HEK293 (cell line): ENCODE data around the gene NDUFS7.

Experiments
- CTCF ChIA-PET: fragments of 350-600 bp; formaldehyde crosslinking; extraction: SDS; loops from one replicate; lab custom pipeline; 2021; ENCODE audit warnings: antibody characterized with exemption; lab: Yijun Ruan, JAX
- POLR2A ChIA-PET: fragments of 300-600 bp; formaldehyde crosslinking; extraction: SDS; loops from one replicate; lab custom pipeline; 2020; ENCODE audit warnings: antibody characterized with exemption, inconsistent platforms; lab: Yijun Ruan, JAX
- H3K27ac ChIP-seq: fragments of 200-500 bp; sonication (Bioruptor generic); 2 replicates; pipeline ENCODE4 v1.5.1; 2014; ENCODE audit warnings: low read depth, low read length, control low read depth, inconsistent platforms; ENCODE audit errors: extremely low read depth
- H3K36me3 ChIP-seq, 2 experiments: fragments of 200-500 bp in 1 of 2; sonication (Bioruptor generic) in 1 of 2; 1 replicate in 1 of 2; 2 replicates in 1 of 2; pipeline ENCODE4 v1.5.1; 2014 to 2017; ENCODE audit warnings: inconsistent platforms in 2 of 2, low read length in 2 of 2; ENCODE audit not compliant: control insufficient read depth in 2 of 2, insufficient read depth in 1 of 2
- H3K4me1 ChIP-seq: fragments of 200-500 bp; sonication (Bioruptor generic); 2 replicates; pipeline ENCODE4 v1.5.1; 2014; ENCODE audit warnings: mild to moderate bottlenecking, low read length, inconsistent platforms; ENCODE audit not compliant: control insufficient read depth, insufficient read depth
- H3K4me3 ChIP-seq: 2 replicates; pipeline ENCODE4 v1.5.1; 2011; ENCODE audit warnings: low read depth, mild to moderate bottlenecking, control low read depth, low read length, moderate library complexity
- H3K9me3 ChIP-seq: fragments of 200-500 bp; sonication (Bioruptor generic); 2 replicates; pipeline ENCODE4 v1.5.1; 2014; ENCODE audit warnings: low read depth, low read length, inconsistent platforms; ENCODE audit not compliant: control insufficient read depth, insufficient read depth
- GLIS1 ChIP-seq: fragments of 450-650 bp; formaldehyde crosslinking; IDR thresholded peaks from 2 replicates; pipeline ENCODE4 v1.5.1; 2016; ENCODE audit warnings: missing biosample characterization, missing genetic modification characterization
- KLF1 ChIP-seq: fragments of 450-650 bp; formaldehyde crosslinking; IDR thresholded peaks from 2 replicates; pipeline ENCODE4 v1.5.1; 2016; ENCODE audit warnings: missing biosample characterization, missing genetic modification characterization
- KLF7 ChIP-seq: fragments of 450-650 bp; formaldehyde crosslinking; IDR thresholded peaks from 2 replicates; pipeline ENCODE4 v1.5.1; 2016; ENCODE audit warnings: missing biosample characterization, missing genetic modification characterization, borderline replicate concordance
- SALL2 ChIP-seq: fragments of 450-650 bp; formaldehyde crosslinking; IDR thresholded peaks from 2 replicates; pipeline ENCODE4 v1.5.0; 2017; ENCODE audit warnings: missing biosample characterization, mild to moderate bottlenecking, missing genetic modification characterization, borderline replicate concordance
- SP2 ChIP-seq: fragments of 450-650 bp; formaldehyde crosslinking; IDR thresholded peaks from 2 replicates; pipeline ENCODE4 v1.5.1; 2016; ENCODE audit warnings: missing biosample characterization, missing genetic modification characterization
- ZNF112 ChIP-seq: fragments of 450-650 bp; formaldehyde crosslinking; IDR thresholded peaks from 2 replicates; pipeline ENCODE4 v1.5.0; 2017; ENCODE audit warnings: missing biosample characterization, missing genetic modification characterization
- ZNF202 ChIP-seq: fragments of 450-650 bp; formaldehyde crosslinking; IDR thresholded peaks from 2 replicates; pipeline ENCODE4 v1.5.1; 2016; ENCODE audit warnings: missing biosample characterization, missing genetic modification characterization, borderline replicate concordance
- ZNF223 ChIP-seq: fragments of 450-650 bp; formaldehyde crosslinking; IDR thresholded peaks from 2 replicates; pipeline ENCODE4 v1.5.1; 2016; ENCODE audit warnings: missing biosample characterization, missing genetic modification characterization
- ZNF311 ChIP-seq: fragments of 450-650 bp; formaldehyde crosslinking; IDR thresholded peaks from 2 replicates; pipeline ENCODE4 v1.5.1; 2017; ENCODE audit warnings: missing biosample characterization, missing genetic modification characterization, borderline replicate concordance
- ZNF354C ChIP-seq: fragments of 450-650 bp; formaldehyde crosslinking; IDR thresholded peaks from 2 replicates; pipeline ENCODE4 v1.5.1; 2016; ENCODE audit warnings: missing biosample characterization, missing genetic modification characterization, low read depth, borderline replicate concordance
- ZNF416 ChIP-seq: fragments of 450-650 bp; formaldehyde crosslinking; IDR thresholded peaks from 2 replicates; pipeline ENCODE4 v1.5.1; 2016; ENCODE audit warnings: missing biosample characterization, missing genetic modification characterization
- ZNF510 ChIP-seq: fragments of 450-650 bp; formaldehyde crosslinking; IDR thresholded peaks from 2 replicates; pipeline ENCODE4 v1.5.1; 2018; ENCODE audit warnings: mild to moderate bottlenecking, missing genetic modification characterization, missing biosample characterization; ENCODE audit not compliant: insufficient replicate concordance
- ZNF544 ChIP-seq: fragments of 450-650 bp; formaldehyde crosslinking; IDR thresholded peaks from 2 replicates; pipeline ENCODE4 v1.5.0; 2017; ENCODE audit warnings: missing biosample characterization, missing genetic modification characterization
- ZNF560 ChIP-seq: fragments of 450-650 bp; formaldehyde crosslinking; IDR thresholded peaks from 2 replicates; pipeline ENCODE4 v1.5.1; 2017; ENCODE audit warnings: missing biosample characterization, missing genetic modification characterization, borderline replicate concordance
- ZNF585B ChIP-seq: fragments of 450-650 bp; formaldehyde crosslinking; IDR thresholded peaks from 2 replicates; pipeline ENCODE4 v1.5.1; 2016; ENCODE audit warnings: missing biosample characterization, missing genetic modification characterization
- ZNF843 ChIP-seq: fragments of 450-650 bp; formaldehyde crosslinking; IDR thresholded peaks from 2 replicates; pipeline ENCODE4 v1.5.1; 2016; ENCODE audit warnings: missing biosample characterization, missing genetic modification characterization
- ZSCAN16 ChIP-seq: fragments of 450-650 bp; formaldehyde crosslinking; IDR thresholded peaks from 2 replicates; pipeline ENCODE4 v1.5.1; 2016; ENCODE audit warnings: missing biosample characterization, missing genetic modification characterization
- ZXDB ChIP-seq: fragments of 450-650 bp; formaldehyde crosslinking; IDR thresholded peaks from 2 replicates; pipeline ENCODE4 v1.5.1; 2016; ENCODE audit warnings: missing biosample characterization, missing genetic modification characterization
- TF ChIP-seq, protein P1 (sequence below): fragments of 450-650 bp; formaldehyde crosslinking; IDR thresholded peaks from 2 replicates; pipeline ENCODE4 v1.5.1; 2016; ENCODE audit warnings: missing biosample characterization, missing genetic modification characterization
- TF ChIP-seq, protein P2 (sequence below): fragments of 450-650 bp; IDR thresholded peaks from 2 replicates; pipeline ENCODE4 v1.5.1; 2018; ENCODE audit warnings: missing biosample characterization, missing genetic modification characterization
- TF ChIP-seq, protein P3 (sequence below): fragments of 450-650 bp; formaldehyde crosslinking; IDR thresholded peaks from 2 replicates; pipeline ENCODE4 v1.5.1; 2016; ENCODE audit warnings: missing biosample characterization, missing genetic modification characterization

The NDUFS7 gene

DNA sequence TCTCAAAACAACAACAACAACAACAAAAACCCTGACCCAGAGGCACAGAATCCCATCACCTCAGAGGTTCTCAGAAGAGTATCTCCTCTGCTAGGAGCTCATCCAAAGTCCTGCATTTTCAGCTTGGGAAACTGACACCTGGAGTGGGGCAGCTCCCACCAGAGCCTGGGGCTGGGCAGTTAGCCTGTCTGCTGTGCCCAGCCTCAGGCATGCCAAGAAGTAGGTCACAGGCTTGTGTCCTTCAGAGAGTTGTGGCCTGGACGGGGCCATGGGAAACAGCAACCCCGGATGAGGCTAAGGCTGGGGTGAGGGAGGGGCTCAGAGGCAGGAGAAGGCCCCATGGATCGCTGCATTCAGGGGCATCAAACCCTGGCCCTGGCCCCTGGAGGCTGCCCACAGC, 2.1 kb downstream of the NDUFS7 start (continued):
- TF ChIP-seq, protein P1, sequence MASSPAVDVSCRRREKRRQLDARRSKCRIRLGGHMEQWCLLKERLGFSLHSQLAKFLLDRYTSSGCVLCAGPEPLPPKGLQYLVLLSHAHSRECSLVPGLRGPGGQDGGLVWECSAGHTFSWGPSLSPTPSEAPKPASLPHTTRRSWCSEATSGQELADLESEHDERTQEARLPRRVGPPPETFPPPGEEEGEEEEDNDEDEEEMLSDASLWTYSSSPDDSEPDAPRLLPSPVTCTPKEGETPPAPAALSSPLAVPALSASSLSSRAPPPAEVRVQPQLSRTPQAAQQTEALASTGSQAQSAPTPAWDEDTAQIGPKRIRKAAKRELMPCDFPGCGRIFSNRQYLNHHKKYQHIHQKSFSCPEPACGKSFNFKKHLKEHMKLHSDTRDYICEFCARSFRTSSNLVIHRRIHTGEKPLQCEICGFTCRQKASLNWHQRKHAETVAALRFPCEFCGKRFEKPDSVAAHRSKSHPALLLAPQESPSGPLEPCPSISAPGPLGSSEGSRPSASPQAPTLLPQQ, result no peak
- TF ChIP-seq ZNF223, result no peak

DNA sequence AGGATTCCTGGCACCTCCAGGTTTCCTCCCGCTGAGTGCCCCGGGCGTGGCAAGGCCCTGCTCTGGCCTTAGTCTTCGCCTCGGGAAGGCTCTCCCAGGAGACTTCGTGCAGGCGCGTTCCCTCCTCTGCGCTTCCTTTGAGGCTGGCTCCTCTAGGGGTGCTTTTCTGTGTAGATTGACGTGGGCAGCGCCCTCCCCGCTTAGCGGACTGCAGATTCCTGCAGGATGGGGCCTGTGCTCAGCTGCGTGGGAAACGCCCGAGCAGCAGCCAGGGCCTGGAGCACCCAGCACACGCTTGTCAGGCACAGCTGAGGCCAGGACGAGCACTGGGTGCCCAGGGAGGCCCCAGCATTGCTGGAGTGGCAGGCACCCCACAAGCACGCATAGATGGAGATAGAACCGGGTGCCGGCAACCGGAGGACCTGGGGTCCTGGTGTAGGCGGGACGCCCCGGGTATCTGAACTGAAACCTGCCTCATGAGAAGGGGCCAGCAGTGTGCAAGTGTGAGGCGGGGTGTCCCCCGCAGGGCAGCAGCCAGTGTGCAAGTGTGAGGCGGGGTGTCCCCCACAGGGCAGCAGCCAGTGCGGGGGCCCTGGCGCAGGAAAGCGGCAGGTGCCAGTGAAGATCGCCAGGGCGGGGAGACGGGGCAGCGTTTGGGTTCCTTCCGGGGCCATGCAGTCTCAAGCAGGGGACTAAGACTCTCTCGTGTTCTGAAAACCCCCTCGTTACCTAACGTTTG, 3.4 kb downstream of the NDUFS7 start:
- TF ChIP-seq ZNF843 (tag by site-specific recombination), result no peak
- no peak for TF ChIP-seq ZNF510 (tag by site-specific recombination)
- no peak for TF ChIP-seq GLIS1 (tag by site-specific recombination)
- no peak for TF ChIP-seq ZNF544 (tag by site-specific recombination)
- no peak for TF ChIP-seq KLF1 (tag by site-specific recombination)
- no peak for TF ChIP-seq KLF7
- no peak for TF ChIP-seq ZXDB (tag by site-specific recombination)
- TF ChIP-seq ZNF560 (tag by site-specific recombination), result no peak
- TF ChIP-seq ZNF416 (tag by site-specific recombination), result no peak
- no peak for TF ChIP-seq ZNF585B
- TF ChIP-seq, protein P2, sequence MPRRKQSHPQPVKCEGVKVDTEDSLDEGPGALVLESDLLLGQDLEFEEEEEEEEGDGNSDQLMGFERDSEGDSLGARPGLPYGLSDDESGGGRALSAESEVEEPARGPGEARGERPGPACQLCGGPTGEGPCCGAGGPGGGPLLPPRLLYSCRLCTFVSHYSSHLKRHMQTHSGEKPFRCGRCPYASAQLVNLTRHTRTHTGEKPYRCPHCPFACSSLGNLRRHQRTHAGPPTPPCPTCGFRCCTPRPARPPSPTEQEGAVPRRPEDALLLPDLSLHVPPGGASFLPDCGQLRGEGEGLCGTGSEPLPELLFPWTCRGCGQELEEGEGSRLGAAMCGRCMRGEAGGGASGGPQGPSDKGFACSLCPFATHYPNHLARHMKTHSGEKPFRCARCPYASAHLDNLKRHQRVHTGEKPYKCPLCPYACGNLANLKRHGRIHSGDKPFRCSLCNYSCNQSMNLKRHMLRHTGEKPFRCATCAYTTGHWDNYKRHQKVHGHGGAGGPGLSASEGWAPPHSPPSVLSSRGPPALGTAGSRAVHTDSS, result no peak
- no peak for TF ChIP-seq ZNF311 (tag by site-specific recombination)
- TF ChIP-seq SP2 (tag by site-specific recombination), result no peak
- no peak for TF ChIP-seq SALL2
- TF ChIP-seq ZNF354C (tag by site-specific recombination), result no peak
- TF ChIP-seq ZSCAN16, result no peak
- TF ChIP-seq ZNF202 (tag by site-specific recombination), result no peak
- TF ChIP-seq, protein P3, sequence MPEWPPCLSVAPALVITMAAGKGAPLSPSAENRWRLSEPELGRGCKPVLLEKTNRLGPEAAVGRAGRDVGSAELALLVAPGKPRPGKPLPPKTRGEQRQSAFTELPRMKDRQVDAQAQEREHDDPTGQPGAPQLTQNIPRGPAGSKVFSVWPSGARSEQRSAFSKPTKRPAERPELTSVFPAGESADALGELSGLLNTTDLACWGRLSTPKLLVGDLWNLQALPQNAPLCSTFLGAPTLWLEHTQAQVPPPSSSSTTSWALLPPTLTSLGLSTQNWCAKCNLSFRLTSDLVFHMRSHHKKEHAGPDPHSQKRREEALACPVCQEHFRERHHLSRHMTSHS, result no peak
- TF ChIP-seq ZNF112 (tag by site-specific recombination), result no peak
- Histone ChIP-seq H3K9me3 (no peaks in the 10 kb centered on the region), H3K4me3 (no peak overlapping the region), H3K36me3 (peaks cover 0 to 42% of the 10 kb centered on the region in 2 experiments; a peak in 2 of 3 replicates), H3K4me1 (0 out of 2 replicates have a peak, but pooled peaks cover 3% of the 10 kb centered on the region), H3K27ac (no peak overlapping the region)
- POLR2A ChIA-PET, result interaction anchor here (0.5 kb wide), 1 partner anchor 405 kb away, joined by 3 read pairs; no protein-coding TSS in a partner anchor
- CTCF ChIA-PET, result no interaction called here
